Caco-2 (cell line): Measurements from ENCODE around the gene ATOSA. TPM values are rescaled to one million over a fixed set of nuclear protein-coding genes. Genes with fewer than 3 reads are reported as not detected.

Source experiments
- BruUV-seq: library from RNA; stranded (reverse); fragments of 400-500 nt; replicated peaks from 2 replicates; lab custom pipeline; 2021; lab: Mats Ljungman, UMichigan
- CTCF ChIA-PET: fragments of 300-600 bp; sonication (Branson Sonifier 250); formaldehyde crosslinking; loops from one replicate; lab custom pipeline; 2022; ENCODE audit warnings: antibody characterized with exemption; lab: Charles Lee
- POLR2A ChIA-PET: fragments of 300-600 bp; sonication (Branson Sonifier 250); formaldehyde crosslinking; loops from one replicate; lab custom pipeline; 2022; ENCODE audit warnings: antibody characterized with exemption; lab: Charles Lee
- DNase-seq, 2 experiments: peaks; one replicate each; pipeline versions ENCODE4 v3.0.0 to v3.0.0-alpha.2; 2020 to 2022
- H3K27me3 ChIP-seq: replicated peaks from 2 replicates; pipeline ENCODE4 v1.6.0; 2011; ENCODE audit warnings: low read length; ENCODE audit not compliant: control insufficient read depth, insufficient read depth
- H3K36me3 ChIP-seq: 2 replicates; pipeline ENCODE4 v1.5.1; 2011; ENCODE audit warnings: low read length; ENCODE audit not compliant: control insufficient read depth, insufficient read depth
- H3K4me1 ChIP-seq: fragments of 250-450 bp; sonication (Bioruptor Pico); 2 replicates; pipeline ENCODE4 v1.5.1; 2020; ENCODE audit warnings: mild to moderate bottlenecking
- H3K4me3 ChIP-seq: 2 replicates; pipeline ENCODE4 v1.5.1; 2011; ENCODE audit warnings: low read depth, mild to moderate bottlenecking, control low read depth, low read length
- H3K9me3 ChIP-seq: fragments of 250-450 bp; sonication (Bioruptor Pico); 2 replicates; pipeline ENCODE4 v1.5.1; 2020; ENCODE audit warnings: mild to moderate bottlenecking, moderate library complexity
- H3K27ac Mint-ChIP-seq: one replicate; pipeline ENCODE4 v1.8.0; 2022; ENCODE audit warnings: mixed read lengths; ENCODE audit not compliant: unreplicated experiment
- H3K27me3 Mint-ChIP-seq: one replicate; pipeline ENCODE4 v1.8.0; 2022; ENCODE audit warnings: mixed read lengths; ENCODE audit not compliant: insufficient read depth, unreplicated experiment
- H3K36me3 Mint-ChIP-seq: one replicate; pipeline ENCODE4 v1.8.0; 2022; ENCODE audit warnings: mild to moderate bottlenecking, mixed read lengths; ENCODE audit not compliant: insufficient read depth, unreplicated experiment
- H3K4me1 Mint-ChIP-seq: one replicate; pipeline ENCODE4 v1.8.0; 2022; ENCODE audit warnings: low read depth, mixed read lengths; ENCODE audit not compliant: unreplicated experiment
- H3K4me3 Mint-ChIP-seq: one replicate; pipeline ENCODE4 v1.8.0; 2022; ENCODE audit warnings: mild to moderate bottlenecking, moderate library complexity, mixed read lengths; ENCODE audit not compliant: unreplicated experiment
- H3K9me3 Mint-ChIP-seq: one replicate; pipeline ENCODE4 v1.8.0; 2022; ENCODE audit warnings: mixed read lengths; ENCODE audit not compliant: unreplicated experiment
- CTCF ChIP-seq, 2 experiments: fragments of 200-600 bp in 1 of 2; IDR thresholded peaks; 1 replicate in 1 of 2; 2 replicates in 1 of 2; pipeline versions ENCODE4 v1.5.1 to v1.8.0; 2011 to 2022; ENCODE audit warnings: antibody characterized with exemption in 1 of 2, control low read depth in 1 of 2, inconsistent platforms in 1 of 2, low read depth in 1 of 2, low read length in 1 of 2, mild to moderate bottlenecking in 1 of 2, moderate library complexity in 1 of 2; ENCODE audit not compliant: insufficient read depth in 1 of 2, severe bottlenecking in 1 of 2, unreplicated experiment in 1 of 2
- intact Hi-C: fragments of 100-400 bp; cut with micrococcal nuclease; formaldehyde crosslinking; loops from one replicate; pipeline ENCODE4 v1.10.0; 2022; ENCODE audit not compliant: unreplicated experiment
- total RNA-seq: library from RNA; stranded (reverse); gene quantifications from 2 replicates; pipeline ENCODE4 v1.2.3, GENCODE V29; 2022

The ATOSA gene
- total RNA-seq, 1 experiment from 2014 or later = 17.6 TPM

GRCh38 chr15:52702390-52702789, 23.2 kb upstream of the ATOSA start:
- ChIA-PET CTCF (no interaction called here), POLR2A (no interaction called here)
- H3K36me3 ChIP-seq = no peaks in the 10 kb centered on the region
- H3K27ac Mint-ChIP-seq = no peak overlapping the region
- intact Hi-C loops = no loop called here
- H3K9me3 Mint-ChIP-seq = no peaks in the 10 kb centered on the region
- H3K27me3 ChIP-seq = no peaks in the 10 kb centered on the region
- no peak overlapping the region for H3K4me3 Mint-ChIP-seq
- H3K27me3 Mint-ChIP-seq = no peaks in the 10 kb centered on the region
- TF ChIP-seq CTCF (IDR thresholded peaks at IDR 0.05; ENCODE audit: insufficient read depth in 1 of 2, low read depth in 1 of 2, low read length in 1 of 2, severe bottlenecking in 1 of 2, unreplicated experiment in 1 of 2) = no peak
- H3K9me3 ChIP-seq = no peaks in the 10 kb centered on the region
- no peak for DNase-seq
- H3K4me1 ChIP-seq = no peaks in the 10 kb centered on the region
- H3K4me3 ChIP-seq = no peak overlapping the region
- H3K4me1 Mint-ChIP-seq = no peaks in the 10 kb centered on the region
- no peaks in the 10 kb centered on the region for H3K36me3 Mint-ChIP-seq
- BruUV-seq = no TSS peak

- ChIA-PET POLR2A (no interaction called here), CTCF (no interaction called here)
- TF ChIP-seq CTCF (IDR thresholded peaks at IDR 0.05; ENCODE audit: insufficient read depth in 1 of 2, low read depth in 1 of 2, low read length in 1 of 2, severe bottlenecking in 1 of 2, unreplicated experiment in 1 of 2) = no peak
- no peak overlapping the region for H3K4me3 Mint-ChIP-seq
- H3K4me1 ChIP-seq = no peaks in the 10 kb centered on the region
- no peaks in the 10 kb centered on the region for H3K4me1 Mint-ChIP-seq
- H3K27me3 Mint-ChIP-seq = peaks cover 8% of the 10 kb centered on the region
- BruUV-seq = no TSS peak
- H3K36me3 ChIP-seq = no peaks in the 10 kb centered on the region
- DNase-seq = no peak
- H3K36me3 Mint-ChIP-seq = no peaks in the 10 kb centered on the region
- intact Hi-C loops = no loop called here
- no peak overlapping the region for H3K4me3 ChIP-seq
- no peaks in the 10 kb centered on the region for H3K27me3 ChIP-seq
- no peaks in the 10 kb centered on the region for H3K9me3 Mint-ChIP-seq
- H3K9me3 ChIP-seq = no peaks in the 10 kb centered on the region
- H3K27ac Mint-ChIP-seq = no peak overlapping the region
Measured at GRCh38 chr15:52699457-52699856, 20.3 kb upstream of the ATOSA start.

DNA sequence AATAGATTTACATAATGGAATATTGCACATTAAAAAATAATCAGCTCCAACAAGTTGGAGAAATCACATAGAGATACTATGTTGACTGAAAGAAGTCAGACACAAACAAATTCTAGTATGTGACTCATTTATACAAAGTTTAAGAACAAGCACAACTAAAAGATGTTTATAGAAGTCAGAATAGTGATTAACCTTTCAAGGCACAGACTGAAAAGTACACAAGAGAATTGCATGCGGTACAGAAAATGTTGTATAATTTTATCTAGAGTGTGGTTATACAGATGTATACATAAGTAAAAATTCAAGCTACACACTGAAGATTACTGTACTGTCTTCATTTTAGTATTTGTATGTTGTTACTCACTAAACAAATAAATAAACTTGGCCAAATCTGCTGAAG, 19.3 kb upstream of the ATOSA start:
- intact Hi-C loops = no loop called here
- peaks cover 8% of the 10 kb centered on the region for H3K27me3 Mint-ChIP-seq
- H3K27ac Mint-ChIP-seq = no peak overlapping the region
- no peaks in the 10 kb centered on the region for H3K4me1 Mint-ChIP-seq
- POLR2A ChIA-PET = no interaction called here
- Histone ChIP-seq H3K4me1 (no peaks in the 10 kb centered on the region), H3K4me3 (no peak overlapping the region), H3K27me3 (no peaks in the 10 kb centered on the region), H3K9me3 (no peaks in the 10 kb centered on the region), H3K36me3 (no peaks in the 10 kb centered on the region)
- CTCF ChIA-PET = interaction anchor here (0.5 kb wide), 1 partner anchor 19 kb away, joined by 3 read pairs; the partner anchor contains the start of gene ATOSA
- no peaks in the 10 kb centered on the region for H3K36me3 Mint-ChIP-seq
- H3K9me3 Mint-ChIP-seq = no peaks in the 10 kb centered on the region
- no peak overlapping the region for H3K4me3 Mint-ChIP-seq
- BruUV-seq = no TSS peak
- DNase-seq = no peak
- no peak for TF ChIP-seq CTCF (IDR thresholded peaks at IDR 0.05; ENCODE audit: insufficient read depth in 1 of 2, low read depth in 1 of 2, low read length in 1 of 2, severe bottlenecking in 1 of 2, unreplicated experiment in 1 of 2)
